ENCODE results near the gene ANKH. TPM values are rescaled to one million over a fixed set of nuclear protein-coding genes. Genes with fewer than 3 reads are reported as not detected.

ANKH gene
- polyA plus RNA-seq, 1 experiment = 14.2 TPM

GRCh38 chr5:14686517-14686916 lies 185.1 kb downstream of the ANKH start:
- H3K9me3 ChIP-seq (ENCODE audit: control insufficient read depth, insufficient read depth, low read length) = peaks cover 5% of the 10 kb centered on the region; the same call in 1 of the 2 replicates
- no peaks in the 10 kb centered on the region for H3K27me3 ChIP-seq (ENCODE audit: control insufficient read depth, insufficient read depth, low read length)
- no peak for TF ChIP-seq CTCF (IDR thresholded peaks at IDR 0.05; ENCODE audit: low read depth, low read length)
- no peak for DNase-seq (ENCODE audit: low read depth, low spot score)
- no peak overlapping the region for H3K4me3 ChIP-seq (ENCODE audit: low read depth, low read length)
- ChIA-PET POLR2A (no interaction called here), CTCF (interaction anchor here (0.7 to 6.5 kb wide), 9 partner anchors 8 to 329 kb away, joined by 3 to 61 read pairs (median 7); no protein-coding TSS in a partner anchor)
- no peak overlapping the region for H3K27ac ChIP-seq (ENCODE audit: low read depth, low read length)

- peak; percentile 82 for TF ChIP-seq CTCF (IDR thresholded peaks at IDR 0.05; ENCODE audit: low read depth, low read length)
- peaks cover 5% of the 10 kb centered on the region; the same call in 1 of the 2 replicates for H3K9me3 ChIP-seq (ENCODE audit: control insufficient read depth, insufficient read depth, low read length)
- no peak overlapping the region for H3K4me3 ChIP-seq (ENCODE audit: low read depth, low read length)
- CTCF ChIA-PET = interaction anchor here (0.6 to 6.5 kb wide), 26 partner anchors 8 to 815 kb away, joined by 3 to 61 read pairs (median 4); no protein-coding TSS in a partner anchor
- peak; percentile 33 for DNase-seq (ENCODE audit: low read depth, low spot score)
- H3K27ac ChIP-seq (ENCODE audit: low read depth, low read length) = no peak overlapping the region
- POLR2A ChIA-PET = no interaction called here
- no peaks in the 10 kb centered on the region for H3K27me3 ChIP-seq (ENCODE audit: control insufficient read depth, insufficient read depth, low read length)
These were observed 185.8 kb downstream of the ANKH start for GRCh38 chr5:14685757-14686156.

GRCh38 chr5:14684757-14685156 lies 186.8 kb downstream of the ANKH start:
- Histone ChIP-seq H3K9me3 (ENCODE audit: control insufficient read depth, insufficient read depth, low read length) (no peaks in the 10 kb centered on the region), H3K4me3 (ENCODE audit: low read depth, low read length) (no peak overlapping the region), H3K27ac (ENCODE audit: low read depth, low read length) (no peak overlapping the region), H3K27me3 (ENCODE audit: control insufficient read depth, insufficient read depth, low read length) (no peaks in the 10 kb centered on the region)
- CTCF ChIA-PET = interaction anchor here (0.7 to 6.5 kb wide), 10 partner anchors 8 to 513 kb away, joined by 3 to 61 read pairs (median 10); no protein-coding TSS in a partner anchor
- no peak for DNase-seq (ENCODE audit: low read depth, low spot score)
- POLR2A ChIA-PET = interaction anchor here (0.6 kb wide), 1 partner anchor 19 kb away, joined by 7 read pairs; no protein-coding TSS in a partner anchor
- TF ChIP-seq CTCF (IDR thresholded peaks at IDR 0.05; ENCODE audit: low read depth, low read length) = no peak

- POLR2A ChIA-PET = interaction anchor here (0.6 kb wide), 1 partner anchor 19 kb away, joined by 7 read pairs; no protein-coding TSS in a partner anchor
- Histone ChIP-seq H3K27ac (ENCODE audit: low read depth, low read length) (no peak overlapping the region), H3K4me3 (ENCODE audit: low read depth, low read length) (no peak overlapping the region), H3K27me3 (ENCODE audit: control insufficient read depth, insufficient read depth, low read length) (no peaks in the 10 kb centered on the region), H3K9me3 (ENCODE audit: control insufficient read depth, insufficient read depth, low read length) (no peaks in the 10 kb centered on the region)
- CTCF ChIA-PET = interaction anchor here (0.6 to 6.5 kb wide), 7 partner anchors 9 to 331 kb away, joined by 3 to 61 read pairs (median 5); no protein-coding TSS in a partner anchor
- TF ChIP-seq CTCF (IDR thresholded peaks at IDR 0.05; ENCODE audit: low read depth, low read length) = no peak
- DNase-seq (ENCODE audit: low read depth, low spot score) = no peak
These were observed 187.6 kb downstream of the ANKH start for GRCh38 chr5:14683906-14684455.

- DNase-seq (ENCODE audit: low read depth, low spot score) = no peak
These were observed 190.3 kb downstream of the ANKH start for GRCh38 chr5:14681236-14681752.

More at GRCh38 chr5:14681236-14681752, 190.3 kb downstream of the ANKH start:
- Histone ChIP-seq H3K9me3 (ENCODE audit: control insufficient read depth, insufficient read depth, low read length) (no peaks in the 10 kb centered on the region), H3K27ac (ENCODE audit: low read depth, low read length) (no peak overlapping the region), H3K27me3 (ENCODE audit: control insufficient read depth, insufficient read depth, low read length) (no peaks in the 10 kb centered on the region), H3K4me3 (ENCODE audit: low read depth, low read length) (no peak overlapping the region)
- CTCF ChIA-PET = interaction anchor here (0.7 to 1.7 kb wide), 3 partner anchors 322 to 344 kb away, joined by 3 to 4 read pairs (median 4); no protein-coding TSS in a partner anchor
- TF ChIP-seq CTCF (IDR thresholded peaks at IDR 0.05; ENCODE audit: low read depth, low read length) = no peak
- POLR2A ChIA-PET = no interaction called here
